HEK293 (cell line): ENCODE results near the gene KCNIP2.
A peak's percentile ranks its signal among the peaks of the same experiment; 100 is the strongest.

Experiments used
- ATF2 ChIP-seq: fragments of 450-650 bp; formaldehyde crosslinking; IDR thresholded peaks from 2 replicates; pipeline ENCODE4 v1.5.1; 2016; ENCODE audit warnings: missing biosample characterization, missing genetic modification characterization, low read depth
- HOXA7 ChIP-seq: sonication (generic); formaldehyde crosslinking; IDR thresholded peaks from 2 replicates; pipeline ENCODE4 v1.8.1; 2022; ENCODE audit warnings: missing genetic modification reagents, borderline replicate concordance
- KLF9 ChIP-seq: fragments of 450-650 bp; formaldehyde crosslinking; IDR thresholded peaks from 2 replicates; pipeline ENCODE4 v1.5.1; 2016; ENCODE audit warnings: missing biosample characterization, missing genetic modification characterization, low read depth
- OSR2 ChIP-seq: fragments of 450-650 bp; formaldehyde crosslinking; IDR thresholded peaks from 2 replicates; pipeline ENCODE4 v1.5.1; 2016; ENCODE audit warnings: missing biosample characterization, missing genetic modification characterization
- TSHZ1 ChIP-seq: fragments of 450-650 bp; formaldehyde crosslinking; IDR thresholded peaks from 2 replicates; pipeline ENCODE4 v1.5.1; 2016; ENCODE audit warnings: missing biosample characterization, missing genetic modification characterization, borderline replicate concordance
- ZBTB1 ChIP-seq: fragments of 450-650 bp; formaldehyde crosslinking; IDR thresholded peaks from 2 replicates; pipeline ENCODE4 v1.5.1; 2016; ENCODE audit warnings: missing biosample characterization, missing genetic modification characterization
- ZBTB21 ChIP-seq: fragments of 450-650 bp; formaldehyde crosslinking; IDR thresholded peaks from 2 replicates; pipeline ENCODE4 v1.5.1; 2017; ENCODE audit warnings: missing biosample characterization, missing genetic modification characterization
- ZBTB44 ChIP-seq: fragments of 450-650 bp; IDR thresholded peaks from 2 replicates; pipeline ENCODE4 v1.5.1; 2018; ENCODE audit warnings: missing biosample characterization, mild to moderate bottlenecking, missing genetic modification characterization
- ZBTB49 ChIP-seq: fragments of 450-650 bp; formaldehyde crosslinking; IDR thresholded peaks from 2 replicates; pipeline ENCODE4 v1.5.1; 2016; ENCODE audit warnings: missing biosample characterization, missing genetic modification characterization, low read depth
- ZEB2 ChIP-seq: fragments of 450-650 bp; formaldehyde crosslinking; IDR thresholded peaks from 2 replicates; pipeline ENCODE4 v1.5.1; 2016; ENCODE audit warnings: missing biosample characterization, missing genetic modification characterization
- ZFHX2 ChIP-seq: fragments of 450-650 bp; formaldehyde crosslinking; conservative IDR thresholded peaks from 2 replicates; pipeline ENCODE4 v1.5.1; 2016; ENCODE audit warnings: missing biosample characterization, missing genetic modification characterization
- ZNF169 ChIP-seq: fragments of 450-650 bp; formaldehyde crosslinking; IDR thresholded peaks from 2 replicates; pipeline ENCODE4 v1.5.1; 2016; ENCODE audit warnings: missing biosample characterization, missing genetic modification characterization
- ZNF211 ChIP-seq: fragments of 450-650 bp; formaldehyde crosslinking; IDR thresholded peaks from 2 replicates; pipeline ENCODE4 v1.5.1; 2016; ENCODE audit warnings: low read depth, missing biosample characterization, missing genetic modification characterization
- ZNF248 ChIP-seq: fragments of 450-650 bp; formaldehyde crosslinking; IDR thresholded peaks from 2 replicates; pipeline ENCODE4 v1.5.1; 2017; ENCODE audit warnings: missing biosample characterization, missing genetic modification characterization
- ZNF280D ChIP-seq: fragments of 450-650 bp; formaldehyde crosslinking; IDR thresholded peaks from 2 replicates; pipeline ENCODE4 v1.5.1; 2016; ENCODE audit warnings: missing biosample characterization, missing genetic modification characterization
- ZNF311 ChIP-seq: fragments of 450-650 bp; formaldehyde crosslinking; IDR thresholded peaks from 2 replicates; pipeline ENCODE4 v1.5.1; 2017; ENCODE audit warnings: missing biosample characterization, missing genetic modification characterization, borderline replicate concordance
- ZNF335 ChIP-seq: fragments of 450-650 bp; formaldehyde crosslinking; conservative IDR thresholded peaks from 2 replicates; pipeline ENCODE4 v1.5.1; 2016; ENCODE audit warnings: missing biosample characterization, missing genetic modification characterization
- ZNF350 ChIP-seq: fragments of 450-650 bp; formaldehyde crosslinking; IDR thresholded peaks from 2 replicates; pipeline ENCODE4 v1.5.0; 2017; ENCODE audit warnings: missing biosample characterization, mild to moderate bottlenecking, missing genetic modification characterization
- ZNF398 ChIP-seq: fragments of 450-650 bp; formaldehyde crosslinking; IDR thresholded peaks from 2 replicates; pipeline ENCODE4 v1.5.1; 2017; ENCODE audit warnings: missing biosample characterization, missing genetic modification characterization
- ZNF549 ChIP-seq: fragments of 450-650 bp; IDR thresholded peaks from 2 replicates; pipeline ENCODE4 v1.5.1; 2018; ENCODE audit warnings: missing biosample characterization, missing genetic modification characterization, mild to moderate bottlenecking, inconsistent platforms, moderate library complexity
- ZNF560 ChIP-seq: fragments of 450-650 bp; formaldehyde crosslinking; IDR thresholded peaks from 2 replicates; pipeline ENCODE4 v1.5.1; 2017; ENCODE audit warnings: missing biosample characterization, missing genetic modification characterization, borderline replicate concordance
- ZNF626 ChIP-seq: fragments of 450-650 bp; sonication (Bioruptor Pico); formaldehyde crosslinking; IDR thresholded peaks from 2 replicates; pipeline ENCODE4 v1.5.1; 2018; ENCODE audit warnings: missing biosample characterization, missing genetic modification characterization, inconsistent platforms
- ZNF768 ChIP-seq: fragments of 450-650 bp; formaldehyde crosslinking; IDR thresholded peaks from 2 replicates; pipeline ENCODE4 v1.5.1; 2018; ENCODE audit warnings: missing biosample characterization, mild to moderate bottlenecking, missing genetic modification characterization

KCNIP2 gene

GRCh38 chr10:101780818-101781654 lies 62.6 kb downstream of the KCNIP2 start (continued):
- no peak for TF ChIP-seq TSHZ1 (tag by site-specific recombination)
- no peak for TF ChIP-seq ZNF248 (tag by site-specific recombination)
- no peak for TF ChIP-seq ZFHX2
- TF ChIP-seq ZNF398 = no peak
- TF ChIP-seq ZBTB21 (tag by site-specific recombination) = no peak
- TF ChIP-seq ZNF626 (tag by site-specific recombination) = no peak
- TF ChIP-seq ZNF280D (tag by site-specific recombination) = no peak
- no peak for TF ChIP-seq OSR2
- TF ChIP-seq HOXA7 (CRISPR knock-in tag) = no peak
- TF ChIP-seq ZBTB49 (tag by site-specific recombination) = no peak
- TF ChIP-seq ATF2 (tag by site-specific recombination) = no peak
- no peak for TF ChIP-seq ZBTB1 (tag by site-specific recombination)
- TF ChIP-seq ZEB2 (tag by site-specific recombination) = no peak; the same call in 1 of the 2 replicates
- peak; percentile 94 for TF ChIP-seq ZNF335 (tag by site-specific recombination)
- no peak for TF ChIP-seq ZNF549 (tag by site-specific recombination)
- no peak for TF ChIP-seq ZNF311 (tag by site-specific recombination)
- no peak for TF ChIP-seq ZNF768
- TF ChIP-seq KLF9 = no peak
- no peak for TF ChIP-seq ZBTB44
- TF ChIP-seq ZNF211 (tag by site-specific recombination) = no peak
- TF ChIP-seq ZNF560 (tag by site-specific recombination) = no peak
- TF ChIP-seq ZNF350 = no peak
- no peak for TF ChIP-seq ZNF169 (tag by site-specific recombination)
